K562 (cell line): ENCODE measurements around the gene SLC22A23. TPM values are rescaled to one million over a fixed set of nuclear protein-coding genes. Genes with fewer than 3 reads are reported as not detected.

ENCODE experiments used
- ATAC-seq: fragments of 200-7000 bp; cut with Tn5 transposase; 3 replicates; pipeline ENCODE4 v1.9.1; 2020; ENCODE audit warnings: moderate library complexity
- BruUV-seq: library from RNA; stranded (reverse); fragments of 400-500 nt; replicated peaks from 2 replicates; lab custom pipeline; 2021; lab: Mats Ljungman, UMichigan
- CTCF ChIA-PET: fragments of 300-600 bp; formaldehyde crosslinking; extraction: SDS; loops from one replicate; lab custom pipeline; 2021; ENCODE audit warnings: low intra/inter-chr PET ratio; lab: Yijun Ruan, JAX
- POLR2A ChIA-PET: fragments of 300-600, 350-650 bp; sonication (Branson Sonifier 250); formaldehyde crosslinking; extraction: SDS; loops from one replicate; lab custom pipeline; 2021; ENCODE audit warnings: antibody characterized with exemption, inconsistent platforms; lab: Yijun Ruan, JAX
- DNase-seq, 4 experiments: peaks; one replicate each; pipeline versions ENCODE4 v3.0.0 to v3.0.0-alpha.2; 2011 to 2018; ENCODE audit warnings: low spot score in 3 of 4, mixed read lengths in 3 of 4; ENCODE audit errors: extremely low read depth in 1 of 4
- FAIRE-seq: peaks from 2 replicates; lab custom pipeline; 2011; peaks lifted over from hg19 to GRCh38; lab: Jason Lieb, UNC
- H2AFZ ChIP-seq: 2 replicates; pipeline ENCODE4 v1.6.0; 2011; ENCODE audit warnings: low read depth, low read length, control low read depth, inconsistent platforms
- H3K27ac ChIP-seq: fragments of 200-600 bp; 3 replicates; pipeline ENCODE4 v1.8.0; 2011; ENCODE audit warnings: low read depth, mild to moderate bottlenecking, control low read depth, inconsistent platforms, low read length, moderate library complexity, mixed read lengths; ENCODE audit errors: extremely low read depth
- H3K27me3 ChIP-seq, 2 experiments: fragments of 300-600 bp in 1 of 2; 2 replicates in 1 of 2; 3 replicates in 1 of 2; pipeline versions ENCODE4 v1.6.0 to v1.8.0; 2011; ENCODE audit warnings: inconsistent platforms in 2 of 2, low read length in 2 of 2, mild to moderate bottlenecking in 1 of 2, mixed read lengths in 1 of 2, moderate library complexity in 1 of 2; ENCODE audit not compliant: control insufficient read depth in 2 of 2, insufficient read depth in 2 of 2
- H3K36me3 ChIP-seq: fragments of 300-600 bp; 3 replicates; pipeline ENCODE4 v1.8.0; 2011; ENCODE audit warnings: mild to moderate bottlenecking, low read length, inconsistent platforms; ENCODE audit not compliant: control insufficient read depth, insufficient read depth
- H3K4me1 ChIP-seq, 2 experiments: fragments of 200-600 bp in 1 of 2; replicated peaks in 1 of 2; 2 replicates in 1 of 2; 3 replicates in 1 of 2; pipeline versions ENCODE4 v1.5.1 to v1.8.0; 2011; ENCODE audit warnings: inconsistent platforms in 2 of 2, low read length in 2 of 2, mild to moderate bottlenecking in 1 of 2, mixed read lengths in 1 of 2, moderate library complexity in 1 of 2; ENCODE audit not compliant: control insufficient read depth in 2 of 2, insufficient read depth in 2 of 2
- H3K4me2 ChIP-seq: 2 replicates; pipeline ENCODE4 v1.6.1; 2011; ENCODE audit warnings: low read length, control low read depth, inconsistent platforms, mixed read lengths; ENCODE audit not compliant: insufficient read depth
- H3K4me3 ChIP-seq: fragments of 200-600 bp; sonication (generic), shearing (Covaris generic); 2 replicates; pipeline ENCODE4 v1.5.1; 2016; ENCODE audit warnings: control low read depth, inconsistent platforms
- H3K79me2 ChIP-seq: fragments of 200-600 bp; 3 replicates; pipeline ENCODE4 v1.8.0; 2011; ENCODE audit warnings: low read length, inconsistent platforms; ENCODE audit not compliant: control insufficient read depth, insufficient read depth
- H3K9ac ChIP-seq, 2 experiments: 2 replicates each; pipeline versions ENCODE4 v1.6.0 to v1.6.1; 2011; ENCODE audit warnings: low read depth in 2 of 2, low read length in 2 of 2, control low read depth in 1 of 2, inconsistent platforms in 1 of 2, mild to moderate bottlenecking in 1 of 2, mixed read lengths in 1 of 2; ENCODE audit not compliant: insufficient read depth in 1 of 2
- H3K9me1 ChIP-seq: one replicate; pipeline ENCODE4 v1.6.0; 2011; ENCODE audit warnings: inconsistent platforms, mild to moderate bottlenecking, low read length, moderate library complexity; ENCODE audit not compliant: control insufficient read depth, insufficient read depth
- H3K9me3 ChIP-seq: replicated peaks from 2 replicates; pipeline ENCODE4 v1.5.1; 2011; ENCODE audit warnings: low read depth, low read length, inconsistent platforms; ENCODE audit not compliant: control insufficient read depth, insufficient read depth
- H4K20me1 ChIP-seq: replicated peaks from 2 replicates; pipeline ENCODE4 v1.6.1; 2011; ENCODE audit warnings: low read length, inconsistent platforms, mixed read lengths; ENCODE audit not compliant: control insufficient read depth, insufficient read depth
- BCLAF1 ChIP-seq, 2 experiments: fragments of 450-650 bp in 1 of 2; IDR thresholded peaks; 2 replicates each; pipeline ENCODE4 v1.6.1; 2011 to 2017; ENCODE audit warnings: low read depth in 2 of 2, antibody characterized with exemption in 1 of 2, borderline replicate concordance in 1 of 2, low read length in 1 of 2, mild to moderate bottlenecking in 1 of 2, mixed read lengths in 1 of 2; ENCODE audit not compliant: control insufficient read depth in 1 of 2
- TGIF2 ChIP-seq: sonication (generic); formaldehyde crosslinking; IDR thresholded peaks from 2 replicates; pipeline ENCODE4 v1.8.1; 2022; ENCODE audit warnings: mild to moderate bottlenecking, missing genetic modification reagents, moderate library complexity
- ZBTB33 ChIP-seq: sonication (generic); formaldehyde crosslinking; IDR thresholded peaks from 2 replicates; pipeline ENCODE4 v1.8.1; 2023; ENCODE audit warnings: mild to moderate bottlenecking, missing genetic modification reagents
- WGBS: fragments of 100-300 bp; shearing (Covaris generic); methylation state at CpG from one replicate; pipeline ENCODE4 v1.1.6; 2016; ENCODE audit warnings: low coverage, mixed read lengths; ENCODE audit not compliant: insufficient coverage; ENCODE audit errors: missing lambda C conversion rate; 5-methylcytosine and 5-hydroxymethylcytosine counted together
- in situ Hi-C: fragments of 300-500 bp; cut with MboI; formaldehyde crosslinking; loops from 4 replicates; pipeline ENCODE4 v1.15.0; 2018; ENCODE audit warnings: inconsistent platforms, mixed read lengths
- intact Hi-C: fragments of 100-400 bp; cut with micrococcal nuclease; formaldehyde crosslinking; loops from 2 replicates; pipeline ENCODE4 v1.14.2; 2022
- polyA plus RNA-seq, 8 experiments: library from polyadenylated mRNA; depleted of rRNA in 4 of 8; stranded (reverse) in 5 of 8; unstranded in 3 of 8; fragments of >200 nt; fragmentation: Nextera tagmentation in 2 of 8; fragmentation: Illumina TruSeq in 1 of 8; extraction: Ambion mirVana in 2 of 8; extraction: Trizol in 1 of 8; gene quantifications; 2 replicates each; pipeline versions ENCODE4 v1.2.1 to v1.2.3, GENCODE V29; 2011 to 2014; ENCODE audit warnings: inconsistent platforms in 1 of 8, missing spikeins in 1 of 8
- total RNA-seq, 7 experiments: library from RNA; depleted of rRNA in 6 of 7; stranded (reverse); fragments of >200 nt in 6 of 7; fragmentation: Illumina TruSeq in 2 of 7; extraction: Trizol in 2 of 7; gene quantifications; 2 replicates each; pipeline versions ENCODE4 v1.2.1 to v1.2.3, GENCODE V29; 2011 to 2021; ENCODE audit warnings: low replicate concordance in 1 of 7

Gene SLC22A23
- total and polyA plus RNA-seq, 9 of the 15 experiments (the other 6 are each of a cell fraction or from before 2014, with no cell fraction given), result 0.30 to 8.7 (median 2.5) TPM

GRCh38 chr6:3253597-3253961, 203.3 kb downstream of the SLC22A23 start:
- Histone ChIP-seq H3K79me2 (no peaks in the 10 kb centered on the region), H3K9ac (no peak overlapping the region), H3K4me2 (no peak overlapping the region), H3K36me3 (no peaks in the 10 kb centered on the region), H2AFZ (no peak overlapping the region), H3K9me3 (no peaks in the 10 kb centered on the region), H4K20me1 (no peaks in the 10 kb centered on the region), H3K9me1 (no peaks in the 10 kb centered on the region), H3K4me3 (no peak overlapping the region), H3K4me1 (peaks cover 32 to 36% of the 10 kb centered on the region in 2 experiments), H3K27ac (no peak overlapping the region), H3K27me3 (no peaks in the 10 kb centered on the region; a peak in 1 of 5 replicates)
- DNase-seq (no peak), FAIRE-seq (no peak), ATAC-seq (no peak)
- intact Hi-C loops, result loop anchor here (5.0 to 10.0 kb wide), 3 partner anchors 46 to 259 kb away; partner anchors contain the start of genes NQO2 and RIPK1
- POLR2A ChIA-PET, result interaction anchor here (0.7 to 1.8 kb wide), 4 partner anchors 11 to 96 kb away, joined by 3 to 7 read pairs (median 3); partner anchors contain the start of gene TUBB2A
- BruUV-seq, result no TSS peak
- peak; percentile 76; the same call in 1 of the 2 replicates for TF ChIP-seq ZBTB33 (CRISPR knock-in tag)
- TF ChIP-seq BCLAF1 (IDR thresholded peaks at IDR 0.05; ENCODE audit: borderline replicate concordance in 1 of 2, control insufficient read depth in 1 of 2, low read depth in 2 of 2, low read length in 1 of 2), result no peak
- peak; percentile 11; the same call in 1 of the 2 replicates for TF ChIP-seq TGIF2
- CTCF ChIA-PET, result no interaction called here
- in situ Hi-C loops, result loop anchor here (10.0 kb wide), 1 partner anchor 259 kb away; the partner anchor contains the start of gene NQO2
- WGBS, result 92% methylated on average over 16 of the region's 40 CpGs
